GM12878 (cell line): ENCODE measurements around the gene LRRC8A. TPM values are rescaled to one million over a fixed set of nuclear protein-coding genes. Genes with fewer than 3 reads are reported as not detected.

ENCODE experiments used
- CEBPZ ChIP-seq: fragments of 150-350 bp; IDR thresholded peaks from 2 replicates; pipeline ENCODE4 v1.6.1; 2016; ENCODE audit warnings: low read depth, low read length
- CHD4 ChIP-seq: fragments of 200-600 bp; sonication (generic); IDR thresholded peaks from 2 replicates; pipeline ENCODE4 v1.6.1; 2016; ENCODE audit warnings: mild to moderate bottlenecking
- ETV6 ChIP-seq, 2 experiments: fragments of 450-650 bp in 1 of 2; IDR thresholded peaks in 1 of 2; conservative IDR thresholded peaks in 1 of 2; 2 replicates each; pipeline ENCODE4 v1.6.1; 2014; ENCODE audit warnings: antibody characterized with exemption in 1 of 2, borderline replicate concordance in 1 of 2, low read depth in 1 of 2, mild to moderate bottlenecking in 1 of 2, moderate library complexity in 1 of 2
- FOXK2 ChIP-seq: fragments of 450-650 bp; IDR thresholded peaks from 2 replicates; pipeline ENCODE4 v1.6.1; 2017; ENCODE audit warnings: mild to moderate bottlenecking, moderate library complexity
- GABPA ChIP-seq: IDR thresholded peaks from 2 replicates; pipeline ENCODE4 v1.6.1; 2014; ENCODE audit warnings: antibody characterized with exemption, low read depth, mild to moderate bottlenecking, inconsistent platforms
- HDGF ChIP-seq: fragments of 450-650 bp; IDR thresholded peaks from 2 replicates; pipeline ENCODE4 v1.6.1; 2016; ENCODE audit warnings: antibody characterized with exemption
- MEF2B ChIP-seq: fragments of 450-650 bp; IDR thresholded peaks from 2 replicates; pipeline ENCODE4 v1.6.1; 2018; ENCODE audit warnings: mild to moderate bottlenecking, moderate library complexity; ENCODE audit not compliant: partially characterized antibody, poor library complexity, severe bottlenecking
- MXI1 ChIP-seq: fragments of 150-350 bp; IDR thresholded peaks from 2 replicates; pipeline ENCODE4 v1.6.1; 2011; ENCODE audit warnings: low read depth, mild to moderate bottlenecking, inconsistent platforms, low read length, improper control_type of control experiment
- NFIC ChIP-seq: IDR thresholded peaks from 2 replicates; pipeline ENCODE4 v1.6.1; 2012; ENCODE audit warnings: low read depth, mild to moderate bottlenecking, inconsistent platforms, low read length, moderate library complexity
- NFXL1 ChIP-seq: fragments of 450-650 bp; IDR thresholded peaks from 2 replicates; pipeline ENCODE4 v1.6.1; 2017; ENCODE audit warnings: antibody characterized with exemption, mild to moderate bottlenecking, borderline replicate concordance
- RELA ChIP-seq: fragments of 450-650 bp; IDR thresholded peaks from 2 replicates; pipeline ENCODE4 v1.8.0; 2014; ENCODE audit warnings: borderline replicate concordance; ENCODE audit not compliant: partially characterized antibody
- REST ChIP-seq: IDR thresholded peaks from 2 replicates; pipeline ENCODE4 v1.6.1; 2012; ENCODE audit warnings: mild to moderate bottlenecking, low read depth, low read length
- SP1 ChIP-seq: IDR thresholded peaks from one replicate; pipeline ENCODE4 v1.6.1; 2011; ENCODE audit warnings: low read depth, low read length
- SPI1 ChIP-seq: IDR thresholded peaks from 2 replicates; pipeline ENCODE4 v1.6.1; 2011; ENCODE audit warnings: low read depth, mild to moderate bottlenecking, low read length, moderate library complexity, borderline replicate concordance; ENCODE audit not compliant: insufficient read depth
- USF2 ChIP-seq: IDR thresholded peaks from 2 replicates; pipeline ENCODE4 v1.6.1; 2011; ENCODE audit warnings: low read depth, low read length, improper control_type of control experiment, borderline replicate concordance
- polyA plus RNA-seq, 11 experiments: library from polyadenylated mRNA; depleted of rRNA in 4 of 11; unstranded in 6 of 11; stranded (reverse) in 5 of 11; fragments of >200 nt; fragmentation: Nextera tagmentation in 4 of 11; fragmentation: Illumina TruSeq in 1 of 11; extraction: Ambion mirVana in 4 of 11; extraction: Trizol in 1 of 11; gene quantifications; 1 replicate in 1 of 11; 2 replicates in 10 of 11; pipeline versions ENCODE4 v1.2.1 to v1.2.3, GENCODE V29; 2011 to 2016; ENCODE audit warnings: inconsistent platforms in 2 of 11, missing spikeins in 2 of 11, low read depth in 1 of 11
- total RNA-seq, 4 experiments: library from RNA; depleted of rRNA in 3 of 4; stranded (reverse); fragments of >200 nt in 3 of 4; fragmentation: Illumina TruSeq in 1 of 4; extraction: Trizol in 1 of 4; gene quantifications; 2 replicates each; pipeline versions ENCODE4 v1.2.1 to v1.2.3, GENCODE V29; 2013 to 2021
- TF ChIP-seq, protein P1 (sequence below): fragments of 450-650 bp; IDR thresholded peaks from 2 replicates; pipeline ENCODE4 v1.6.1; 2017; ENCODE audit warnings: borderline replicate concordance
- TF ChIP-seq, protein P2 (sequence below): fragments of 450-650 bp; IDR thresholded peaks from 2 replicates; pipeline ENCODE4 v1.6.1; 2016; ENCODE audit warnings: mild to moderate bottlenecking
- TF ChIP-seq, protein P3 (sequence below): IDR thresholded peaks from 2 replicates; pipeline ENCODE4 v1.6.1; 2012; ENCODE audit warnings: low read depth, low read length, improper control_type of control experiment

Gene LRRC8A
- total and polyA plus RNA-seq, 10 of the 15 experiments (the other 5 are each of a cell fraction or from before 2014, with no cell fraction given): 1.6 to 15.9 (median 9.7) TPM

- TF ChIP-seq, protein P1, sequence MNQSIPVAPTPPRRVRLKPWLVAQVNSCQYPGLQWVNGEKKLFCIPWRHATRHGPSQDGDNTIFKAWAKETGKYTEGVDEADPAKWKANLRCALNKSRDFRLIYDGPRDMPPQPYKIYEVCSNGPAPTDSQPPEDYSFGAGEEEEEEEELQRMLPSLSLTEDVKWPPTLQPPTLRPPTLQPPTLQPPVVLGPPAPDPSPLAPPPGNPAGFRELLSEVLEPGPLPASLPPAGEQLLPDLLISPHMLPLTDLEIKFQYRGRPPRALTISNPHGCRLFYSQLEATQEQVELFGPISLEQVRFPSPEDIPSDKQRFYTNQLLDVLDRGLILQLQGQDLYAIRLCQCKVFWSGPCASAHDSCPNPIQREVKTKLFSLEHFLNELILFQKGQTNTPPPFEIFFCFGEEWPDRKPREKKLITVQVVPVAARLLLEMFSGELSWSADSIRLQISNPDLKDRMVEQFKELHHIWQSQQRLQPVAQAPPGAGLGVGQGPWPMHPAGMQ: no peak
- TF ChIP-seq MEF2B (peak; percentile 30), CHD4 (no peak), ETV6 (conservative IDR thresholded peaks at IDR 0.05 in 1 of 2, IDR thresholded peaks at IDR 0.05 in 1 of 2; ENCODE audit: borderline replicate concordance in 1 of 2, low read depth in 1 of 2) (no peak), NFIC (no peak), FOXK2 (no peak), SPI1 (peak; percentile 4; the same call in 1 of the 2 replicates), SP1 (peak; percentile 67), CEBPZ (no peak), GABPA (no peak), MXI1 (peak; percentile 83), HDGF (peak; percentile 63), USF2 (peak; percentile 98), REST (0 out of 2 replicates have a peak, but pooled peaks have one; percentile 7), RELA (peak; percentile 91), NFXL1 (no peak)
- TF ChIP-seq, protein P2, sequence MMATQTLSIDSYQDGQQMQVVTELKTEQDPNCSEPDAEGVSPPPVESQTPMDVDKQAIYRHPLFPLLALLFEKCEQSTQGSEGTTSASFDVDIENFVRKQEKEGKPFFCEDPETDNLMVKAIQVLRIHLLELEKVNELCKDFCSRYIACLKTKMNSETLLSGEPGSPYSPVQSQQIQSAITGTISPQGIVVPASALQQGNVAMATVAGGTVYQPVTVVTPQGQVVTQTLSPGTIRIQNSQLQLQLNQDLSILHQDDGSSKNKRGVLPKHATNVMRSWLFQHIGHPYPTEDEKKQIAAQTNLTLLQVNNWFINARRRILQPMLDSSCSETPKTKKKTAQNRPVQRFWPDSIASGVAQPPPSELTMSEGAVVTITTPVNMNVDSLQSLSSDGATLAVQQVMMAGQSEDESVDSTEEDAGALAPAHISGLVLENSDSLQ: peak; percentile 28; the same call in 1 of the 2 replicates
- TF ChIP-seq, protein P3, sequence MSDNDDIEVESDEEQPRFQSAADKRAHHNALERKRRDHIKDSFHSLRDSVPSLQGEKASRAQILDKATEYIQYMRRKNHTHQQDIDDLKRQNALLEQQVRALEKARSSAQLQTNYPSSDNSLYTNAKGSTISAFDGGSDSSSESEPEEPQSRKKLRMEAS: peak; percentile 99
These were observed 65.8 kb downstream of the LRRC8A start, which contains the start of the genes DOLK and NUP188 (continued) for GRCh38 chr9:128947527-128948301.
